Trophoblast cell (in vitro differentiated cells and primary cell): ENCODE results near the gene RHD. TPM values are rescaled to one million over a fixed set of nuclear protein-coding genes. Genes with fewer than 3 reads are reported as not detected.
"Not testable (repeated sequence)": the region's sequence is repeated elsewhere in the genome, so short reads cannot be mapped to it uniquely, and the experiment has no call there.

Experiments used
- DNase-seq, 2 donors: peaks; one replicate each; pipeline ENCODE4 v3.0.0-alpha.2; 2016
- H2AFZ ChIP-seq: 2 replicates; pipeline ENCODE4 v1.6.1; 2013; ENCODE audit warnings: low read length, moderate library complexity, mild to moderate bottlenecking; ENCODE audit not compliant: insufficient read depth, poor library complexity
- H2AK5ac ChIP-seq: 2 replicates; pipeline ENCODE4 v1.6.1; 2013; ENCODE audit warnings: mild to moderate bottlenecking, low read length
- H2BK120ac ChIP-seq: 2 replicates; pipeline ENCODE4 v1.6.1; 2013; ENCODE audit warnings: low read length, mild to moderate bottlenecking, moderate library complexity; ENCODE audit not compliant: insufficient read depth, poor library complexity
- H2BK12ac ChIP-seq: 2 replicates; pipeline ENCODE4 v1.6.1; 2013; ENCODE audit warnings: mild to moderate bottlenecking, low read length, moderate library complexity
- H2BK5ac ChIP-seq: 2 replicates; pipeline ENCODE4 v1.6.1; 2013; ENCODE audit warnings: low read length, low read depth, moderate library complexity, mild to moderate bottlenecking; ENCODE audit not compliant: poor library complexity
- H3K14ac ChIP-seq: 2 replicates; pipeline ENCODE4 v1.6.1; 2013; ENCODE audit warnings: mild to moderate bottlenecking, low read length
- H3K18ac ChIP-seq: 2 replicates; pipeline ENCODE4 v1.6.1; 2013; ENCODE audit warnings: mild to moderate bottlenecking, low read length
- H3K23ac ChIP-seq: 2 replicates; pipeline ENCODE4 v1.6.1; 2013; ENCODE audit warnings: low read length
- H3K27ac ChIP-seq: 2 replicates; pipeline ENCODE4 v1.5.1; 2013; ENCODE audit warnings: low read depth, mild to moderate bottlenecking, inconsistent platforms, low read length, moderate library complexity
- H3K27me3 ChIP-seq: 2 replicates; pipeline ENCODE4 v1.6.1; 2013; ENCODE audit warnings: inconsistent platforms, mild to moderate bottlenecking, low read length, moderate library complexity; ENCODE audit not compliant: insufficient read depth
- H3K36me3 ChIP-seq, 2 experiments: 1 replicate in 1 of 2; 2 replicates in 1 of 2; pipeline ENCODE4 v1.6.1; 2013; ENCODE audit warnings: low read length in 2 of 2, mild to moderate bottlenecking in 2 of 2, moderate library complexity in 1 of 2; ENCODE audit not compliant: insufficient read depth in 2 of 2, control insufficient read depth in 1 of 2
- H3K4ac ChIP-seq: 2 replicates; pipeline ENCODE4 v1.6.1; 2013; ENCODE audit warnings: low read depth, mild to moderate bottlenecking, low read length, moderate library complexity
- H3K4me1 ChIP-seq, 2 experiments: 1 replicate in 1 of 2; 2 replicates in 1 of 2; pipeline ENCODE4 v1.6.1; 2013; ENCODE audit warnings: low read length in 2 of 2, mild to moderate bottlenecking in 2 of 2, moderate library complexity in 1 of 2; ENCODE audit not compliant: insufficient read depth in 2 of 2, control insufficient read depth in 1 of 2
- H3K4me2 ChIP-seq: 2 replicates; pipeline ENCODE4 v1.6.1; 2013; ENCODE audit warnings: inconsistent platforms, mild to moderate bottlenecking, low read length, moderate library complexity
- H3K4me3 ChIP-seq: 2 replicates; pipeline ENCODE4 v1.5.1; 2013; ENCODE audit warnings: mild to moderate bottlenecking, low read depth, low read length, inconsistent platforms
- H3K79me1 ChIP-seq: one replicate; pipeline ENCODE4 v1.6.1; 2013; ENCODE audit warnings: low read length
- H3K79me2 ChIP-seq: 2 replicates; pipeline ENCODE4 v1.6.1; 2013; ENCODE audit warnings: low read length, mild to moderate bottlenecking; ENCODE audit not compliant: control insufficient read depth, insufficient read depth, poor library complexity
- H3K9ac ChIP-seq: 2 replicates; pipeline ENCODE4 v1.6.1; 2013; ENCODE audit warnings: mild to moderate bottlenecking, low read length
- H3K9me3 ChIP-seq: 2 replicates; pipeline ENCODE4 v1.6.1; 2013; ENCODE audit warnings: low read depth, mild to moderate bottlenecking, control low read depth, inconsistent platforms, low read length; ENCODE audit not compliant: insufficient read depth
- H4K12ac ChIP-seq: 2 replicates; pipeline ENCODE4 v1.6.1; 2013; ENCODE audit warnings: low read depth, mild to moderate bottlenecking, low read length, moderate library complexity
- H4K8ac ChIP-seq: 2 replicates; pipeline ENCODE4 v1.6.1; 2013; ENCODE audit warnings: low read depth, mild to moderate bottlenecking, low read length, moderate library complexity
- H4K91ac ChIP-seq: one replicate; pipeline ENCODE4 v1.6.1; 2013; ENCODE audit warnings: low read depth, mild to moderate bottlenecking, low read length, moderate library complexity
- WGBS: extraction: QIAGEN DNeasy Blood & Tissue Kit; methylation state at CpG from one replicate; pipeline ENCODE4 v1.1.7; 2013; ENCODE audit warnings: missing lambda C conversion rate; ENCODE audit not compliant: insufficient read length, insufficient coverage; ENCODE audit errors: extremely low coverage; 5-methylcytosine and 5-hydroxymethylcytosine counted together
- polyA plus RNA-seq: library from polyadenylated mRNA; stranded (reverse); fragments of 200-250 nt; gene quantifications from 2 replicates; pipeline ENCODE4 v1.2.3, GENCODE V29; 2013

The RHD gene
- polyA plus RNA-seq: not detected in 2 replicates

- not testable (repeated sequence) for H4K91ac ChIP-seq, H3K4me1 ChIP-seq, H2AK5ac ChIP-seq, H4K8ac ChIP-seq, H3K4me2 ChIP-seq, H3K27me3 ChIP-seq, H4K12ac ChIP-seq, H3K79me2 ChIP-seq, H3K79me1 ChIP-seq, H3K9ac ChIP-seq, H3K23ac ChIP-seq, H3K36me3 ChIP-seq, H3K9me3 ChIP-seq, H2BK120ac ChIP-seq, H2BK12ac ChIP-seq, DNase-seq, H2BK5ac ChIP-seq, H3K18ac ChIP-seq, H3K4ac ChIP-seq, H2AFZ ChIP-seq, H3K4me3 ChIP-seq, H3K27ac ChIP-seq, H3K14ac ChIP-seq
- WGBS: no CpG with 5 or more reads among the region's 8 CpGs
These were observed at the start of gene RHD for GRCh38 chr1:25272238-25272637. TSS of gene RHD (plus strand) at chr1:25272509. CDS start at chr1:25272548, 39 bp downstream.

- Histone ChIP-seq H3K27me3 (no peaks in the 10 kb centered on the region), H3K9ac (no peak overlapping the region)
- WGBS: no CpG with 5 or more reads among the region's 4 CpGs
These were observed 49.7 kb upstream of the RHD start for GRCh38 chr1:25222606-25223005.

GRCh38 chr1:25223471-25223870, 48.8 kb upstream of the RHD start:
- Histone ChIP-seq H2BK120ac (no peak overlapping the region), H3K27me3 (no peaks in the 10 kb centered on the region), H4K91ac (no peak overlapping the region), H3K4ac (no peak overlapping the region), H3K4me1 (no peaks in the 10 kb centered on the region), H3K14ac (no peak overlapping the region), H3K4me3 (no peak overlapping the region), H3K23ac (no peak overlapping the region), H2BK5ac (no peak overlapping the region), H3K9me3 (no peaks in the 10 kb centered on the region), H4K12ac (no peak overlapping the region), H2BK12ac (no peak overlapping the region), H4K8ac (no peak overlapping the region), H3K79me1 (no peaks in the 10 kb centered on the region), H3K9ac (no peak overlapping the region), H2AFZ (no peak overlapping the region), H2AK5ac (no peak overlapping the region), H3K18ac (no peak overlapping the region), H3K4me2 (no peak overlapping the region), H3K27ac (no peak overlapping the region), H3K79me2 (no peaks in the 10 kb centered on the region), H3K36me3 (peaks cover 32 to 33% of the 10 kb centered on the region in 2 experiments)
- peak in 1 of 2 donors; percentile 49 for DNase-seq
- WGBS: no CpG with 5 or more reads among the region's 3 CpGs

More at GRCh38 chr1:25222606-25223005, 49.7 kb upstream of the RHD start:
- Histone ChIP-seq H3K4me1 (no peaks in the 10 kb centered on the region), H4K91ac (no peak overlapping the region), H3K36me3 (peaks cover 28 to 30% of the 10 kb centered on the region in 2 experiments), H2BK5ac (no peak overlapping the region), H3K79me2 (no peaks in the 10 kb centered on the region), H3K27ac (no peak overlapping the region), H2AFZ (no peak overlapping the region), H3K79me1 (no peaks in the 10 kb centered on the region), H4K12ac (no peak overlapping the region), H3K18ac (no peak overlapping the region), H3K4ac (no peak overlapping the region), H2AK5ac (no peak overlapping the region), H2BK12ac (no peak overlapping the region), H2BK120ac (no peak overlapping the region), H3K23ac (no peak overlapping the region), H4K8ac (no peak overlapping the region), H3K14ac (no peak overlapping the region), H3K4me3 (no peak overlapping the region), H3K4me2 (no peak overlapping the region), H3K9me3 (no peaks in the 10 kb centered on the region)
- DNase-seq: no peak

- peak; percentile 76 to 94 for DNase-seq
These were observed 40.1 kb upstream of the RHD start, which contains the start of gene SYF2 for GRCh38 chr1:25232027-25232865. TSS of gene SYF2 (minus strand) at chr1:25232502. CDS start at chr1:25232467, 35 bp downstream.

More at GRCh38 chr1:25232027-25232865, 40.1 kb upstream of the RHD start, which contains the start of gene SYF2:
- WGBS: no CpG with 5 or more reads among the region's 54 CpGs
- peak within 1 kb of the TSS; percentile 94 for H3K18ac ChIP-seq
- H2AFZ ChIP-seq: peak within 1 kb of the TSS; percentile 97
- H3K79me1 ChIP-seq: peaks cover 10% of the 10 kb centered on the region
- peak within 1 kb of the TSS; percentile 97 for H3K9ac ChIP-seq
- H4K8ac ChIP-seq: peak within 1 kb of the TSS; percentile 99
- H3K4me3 ChIP-seq: peak within 1 kb of the TSS; percentile 78
- peak within 1 kb of the TSS; percentile 77 for H3K4me2 ChIP-seq
- no peaks in the 10 kb centered on the region for H3K9me3 ChIP-seq
- H3K23ac ChIP-seq: no peak within 1 kb of the TSS
- H3K27me3 ChIP-seq: no peaks in the 10 kb centered on the region
- H3K79me2 ChIP-seq: peaks cover 9% of the 10 kb centered on the region
- H3K27ac ChIP-seq: peak within 1 kb of the TSS; percentile 85
- H3K4me1 ChIP-seq: peaks cover 3 to 4% of the 10 kb centered on the region in 2 experiments
- peak within 1 kb of the TSS; percentile 85 for H2BK120ac ChIP-seq
- H2BK5ac ChIP-seq: peak within 1 kb of the TSS; percentile 76
- H2AK5ac ChIP-seq: peak within 1 kb of the TSS; percentile 73
- peak within 1 kb of the TSS; percentile 89 for H3K14ac ChIP-seq
- peak within 1 kb of the TSS; percentile 97 for H3K4ac ChIP-seq
- H2BK12ac ChIP-seq: no peak within 1 kb of the TSS
- H4K12ac ChIP-seq: peak within 1 kb of the TSS; percentile 99
- peak within 1 kb of the TSS; percentile 91 for H4K91ac ChIP-seq
- peaks cover 12 to 17% of the 10 kb centered on the region in 2 experiments for H3K36me3 ChIP-seq
